ES-I3 (cell line): Measurements from ENCODE around the gene E2F3.
"Not testable (repeated sequence)": the region's sequence is repeated elsewhere in the genome, so short reads cannot be mapped to it uniquely, and the experiment has no call there.

Experiments used
- H3K36me3 ChIP-seq: 2 replicates; pipeline ENCODE4 v1.6.1; 2013; ENCODE audit warnings: mild to moderate bottlenecking, low read length, control low read depth, moderate library complexity; ENCODE audit not compliant: insufficient read depth
- H3K4me1 ChIP-seq: 2 replicates; pipeline ENCODE4 v1.6.1; 2013; ENCODE audit warnings: mild to moderate bottlenecking, control low read depth, low read length; ENCODE audit not compliant: insufficient read depth
- H3K9ac ChIP-seq: 2 replicates; pipeline ENCODE4 v1.6.1; 2013; ENCODE audit warnings: low read depth, mild to moderate bottlenecking, low read length, moderate library complexity
- H3K9me3 ChIP-seq: 2 replicates; pipeline ENCODE4 v1.6.1; 2013; ENCODE audit warnings: mild to moderate bottlenecking, low read length, moderate library complexity; ENCODE audit not compliant: control insufficient read depth, insufficient read depth

E2F3 gene

GRCh38 chr6:20455251-20455940 is 53.7 kb downstream of the E2F3 start:
- H3K36me3 ChIP-seq, result no peaks in the 10 kb centered on the region
- H3K9ac ChIP-seq, result no peak overlapping the region
- H3K4me1 ChIP-seq, result no peaks in the 10 kb centered on the region
- no peaks in the 10 kb centered on the region for H3K9me3 ChIP-seq

- H3K36me3 ChIP-seq, result no peaks in the 10 kb centered on the region
- H3K9ac ChIP-seq, result no peak overlapping the region
- H3K9me3 ChIP-seq, result no peaks in the 10 kb centered on the region
- no peaks in the 10 kb centered on the region for H3K4me1 ChIP-seq
Observed at GRCh38 chr6:20458027-20458894, 56.6 kb downstream of the E2F3 start.

- Histone ChIP-seq H3K36me3 (no peaks in the 10 kb centered on the region), H3K4me1 (peaks cover 9% of the 10 kb centered on the region; the same call in 1 of the 2 replicates), H3K9ac (no peak overlapping the region), H3K9me3 (no peaks in the 10 kb centered on the region)
Observed at GRCh38 chr6:20459682-20460081, 58.0 kb downstream of the E2F3 start.

GRCh38 chr6:20461576-20461975 is 59.9 kb downstream of the E2F3 start:
- Histone ChIP-seq H3K9ac (no peak overlapping the region), H3K9me3 (no peaks in the 10 kb centered on the region; the same call in 1 of the 2 replicates), H3K4me1 (peaks cover 9% of the 10 kb centered on the region; the same call in 1 of the 2 replicates), H3K36me3 (no peaks in the 10 kb centered on the region; the same call in 1 of the 2 replicates)

- Histone ChIP-seq H3K4me1 (peaks cover 24% of the 10 kb centered on the region), H3K9ac (no peak overlapping the region), H3K36me3 (no peaks in the 10 kb centered on the region; the same call in 1 of the 2 replicates), H3K9me3 (no peaks in the 10 kb centered on the region; the same call in 1 of the 2 replicates)
Observed at GRCh38 chr6:20463396-20463795, 61.7 kb downstream of the E2F3 start.

- Histone ChIP-seq H3K9ac (no peak overlapping the region), H3K9me3 (no peaks in the 10 kb centered on the region; the same call in 1 of the 2 replicates), H3K4me1 (peaks cover 24% of the 10 kb centered on the region), H3K36me3 (no peaks in the 10 kb centered on the region; the same call in 1 of the 2 replicates)
Observed at GRCh38 chr6:20464041-20464440, 62.4 kb downstream of the E2F3 start.

GRCh38 chr6:20464847-20465246 is 63.2 kb downstream of the E2F3 start:
- H3K4me1 ChIP-seq, result peaks cover 24% of the 10 kb centered on the region
- no peaks in the 10 kb centered on the region; the same call in 1 of the 2 replicates for H3K9me3 ChIP-seq
- no peaks in the 10 kb centered on the region; the same call in 1 of the 2 replicates for H3K36me3 ChIP-seq
- no peak overlapping the region for H3K9ac ChIP-seq

- H3K9ac ChIP-seq, H3K36me3 ChIP-seq, H3K9me3 ChIP-seq: not testable (repeated sequence)
- H3K4me1 ChIP-seq, result peaks cover 24% of the 10 kb centered on the region
Observed at GRCh38 chr6:20465616-20466015, 63.9 kb downstream of the E2F3 start.

- Histone ChIP-seq H3K4me1 (peaks cover 24% of the 10 kb centered on the region), H3K9me3 (no peaks in the 10 kb centered on the region; the same call in 1 of the 2 replicates), H3K36me3 (no peaks in the 10 kb centered on the region; the same call in 1 of the 2 replicates), H3K9ac (no peak overlapping the region)
Observed at GRCh38 chr6:20467437-20467836, 65.8 kb downstream of the E2F3 start.

- Histone ChIP-seq H3K9ac (no peak overlapping the region), H3K9me3 (no peaks in the 10 kb centered on the region; the same call in 1 of the 2 replicates), H3K36me3 (no peaks in the 10 kb centered on the region; the same call in 1 of the 2 replicates), H3K4me1 (peaks cover 24% of the 10 kb centered on the region)
Observed at GRCh38 chr6:20468209-20468608, 66.5 kb downstream of the E2F3 start.

GRCh38 chr6:20472748-20473147 is 71.1 kb downstream of the E2F3 start:
- H3K9ac ChIP-seq, result no peak overlapping the region
- H3K9me3 ChIP-seq, result no peaks in the 10 kb centered on the region
- H3K36me3 ChIP-seq, result no peaks in the 10 kb centered on the region; the same call in 1 of the 2 replicates
- H3K4me1 ChIP-seq, result peaks cover 7% of the 10 kb centered on the region; the same call in 1 of the 2 replicates

GRCh38 chr6:20473518-20473917 is 71.8 kb downstream of the E2F3 start:
- no peaks in the 10 kb centered on the region for H3K4me1 ChIP-seq
- H3K9me3 ChIP-seq, result no peaks in the 10 kb centered on the region
- no peak overlapping the region for H3K9ac ChIP-seq
- H3K36me3 ChIP-seq, result no peaks in the 10 kb centered on the region; the same call in 1 of the 2 replicates

- H3K9ac ChIP-seq, result no peak overlapping the region
- no peaks in the 10 kb centered on the region; the same call in 1 of the 2 replicates for H3K36me3 ChIP-seq
- H3K9me3 ChIP-seq, result no peaks in the 10 kb centered on the region
- no peaks in the 10 kb centered on the region for H3K4me1 ChIP-seq
Observed at GRCh38 chr6:20474874-20475542, 73.3 kb downstream of the E2F3 start.

GRCh38 chr6:20476501-20477043 is 74.9 kb downstream of the E2F3 start:
- Histone ChIP-seq H3K9ac (no peak overlapping the region), H3K4me1 (no peaks in the 10 kb centered on the region), H3K36me3 (peaks cover 11% of the 10 kb centered on the region), H3K9me3 (no peaks in the 10 kb centered on the region)
